ENCODE measurements around the gene AVPI1.

GRCh38 chr10:97644936-97645335 lies 42.1 kb downstream of the AVPI1 start:
- TF ChIP-seq CTCF (optimal IDR thresholded peaks at IDR 0.05 in 1 of 3, IDR thresholded peaks at IDR 0.05 in 1 of 3, conservative IDR thresholded peaks at IDR 0.05 in 1 of 3; ENCODE audit: extremely low read depth in 1 of 3, insufficient read depth in 2 of 3, low read length in 3 of 3) (no peak), EZH2 (IDR thresholded peaks at IDR 0.05; ENCODE audit: low read length) (no peak)
